GM10266 (cell line): ENCODE data around the gene CAPS.

ENCODE experiments used
- DNase-seq: peaks from one replicate; pipeline ENCODE4 v3.0.0; 2012; ENCODE audit errors: extremely low spot score
- TF ChIP-seq, protein P1 (sequence below): IDR thresholded peaks from 2 replicates; pipeline ENCODE4 v1.5.1; 2012; ENCODE audit warnings: mild to moderate bottlenecking, low read depth; ENCODE audit not compliant: control insufficient read depth, insufficient read depth; ENCODE audit errors: missing control alignments

CAPS gene

DNA sequence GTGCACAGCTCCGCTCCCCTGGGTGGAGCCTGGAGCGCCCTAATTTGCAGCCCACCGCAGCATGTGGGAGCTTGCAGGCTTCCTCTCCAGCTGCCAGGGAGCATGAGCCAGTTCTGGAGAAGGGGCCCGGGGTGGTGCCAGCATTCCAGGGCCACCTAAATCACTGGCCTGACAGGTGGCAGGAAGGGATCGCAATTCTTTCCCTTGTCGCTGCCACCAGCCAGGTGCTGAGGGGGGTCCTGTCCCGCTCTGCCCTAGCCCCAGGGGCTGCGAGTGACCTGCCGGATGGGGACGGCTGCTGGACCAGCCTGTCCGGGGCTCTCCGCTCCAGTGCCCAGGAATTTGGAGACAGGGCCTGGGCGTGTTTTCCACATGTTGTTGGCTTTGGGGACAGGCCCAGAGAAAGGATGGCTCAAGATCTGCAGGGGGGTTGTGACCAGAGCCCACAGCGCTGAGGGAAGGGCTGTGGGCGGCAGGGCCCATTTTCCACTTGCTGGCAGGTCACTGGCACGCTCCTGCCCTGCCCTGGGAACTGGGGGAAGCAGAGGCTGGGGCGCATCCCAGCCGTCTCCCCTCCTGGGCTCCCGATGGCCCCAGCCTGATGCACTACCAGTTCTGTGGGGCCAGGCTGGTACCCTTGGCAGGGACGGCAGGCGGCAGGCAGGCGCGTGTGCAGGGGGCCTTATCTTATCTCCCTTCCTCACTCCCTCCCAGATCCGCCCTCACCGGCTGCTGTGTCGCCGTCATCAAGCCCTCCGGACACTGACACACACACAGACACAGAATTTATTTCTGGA is 19.9 kb upstream of the CAPS start:
- no peak for DNase-seq
- TF ChIP-seq, protein P1, sequence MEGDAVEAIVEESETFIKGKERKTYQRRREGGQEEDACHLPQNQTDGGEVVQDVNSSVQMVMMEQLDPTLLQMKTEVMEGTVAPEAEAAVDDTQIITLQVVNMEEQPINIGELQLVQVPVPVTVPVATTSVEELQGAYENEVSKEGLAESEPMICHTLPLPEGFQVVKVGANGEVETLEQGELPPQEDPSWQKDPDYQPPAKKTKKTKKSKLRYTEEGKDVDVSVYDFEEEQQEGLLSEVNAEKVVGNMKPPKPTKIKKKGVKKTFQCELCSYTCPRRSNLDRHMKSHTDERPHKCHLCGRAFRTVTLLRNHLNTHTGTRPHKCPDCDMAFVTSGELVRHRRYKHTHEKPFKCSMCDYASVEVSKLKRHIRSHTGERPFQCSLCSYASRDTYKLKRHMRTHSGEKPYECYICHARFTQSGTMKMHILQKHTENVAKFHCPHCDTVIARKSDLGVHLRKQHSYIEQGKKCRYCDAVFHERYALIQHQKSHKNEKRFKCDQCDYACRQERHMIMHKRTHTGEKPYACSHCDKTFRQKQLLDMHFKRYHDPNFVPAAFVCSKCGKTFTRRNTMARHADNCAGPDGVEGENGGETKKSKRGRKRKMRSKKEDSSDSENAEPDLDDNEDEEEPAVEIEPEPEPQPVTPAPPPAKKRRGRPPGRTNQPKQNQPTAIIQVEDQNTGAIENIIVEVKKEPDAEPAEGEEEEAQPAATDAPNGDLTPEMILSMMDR, result no peak

DNA sequence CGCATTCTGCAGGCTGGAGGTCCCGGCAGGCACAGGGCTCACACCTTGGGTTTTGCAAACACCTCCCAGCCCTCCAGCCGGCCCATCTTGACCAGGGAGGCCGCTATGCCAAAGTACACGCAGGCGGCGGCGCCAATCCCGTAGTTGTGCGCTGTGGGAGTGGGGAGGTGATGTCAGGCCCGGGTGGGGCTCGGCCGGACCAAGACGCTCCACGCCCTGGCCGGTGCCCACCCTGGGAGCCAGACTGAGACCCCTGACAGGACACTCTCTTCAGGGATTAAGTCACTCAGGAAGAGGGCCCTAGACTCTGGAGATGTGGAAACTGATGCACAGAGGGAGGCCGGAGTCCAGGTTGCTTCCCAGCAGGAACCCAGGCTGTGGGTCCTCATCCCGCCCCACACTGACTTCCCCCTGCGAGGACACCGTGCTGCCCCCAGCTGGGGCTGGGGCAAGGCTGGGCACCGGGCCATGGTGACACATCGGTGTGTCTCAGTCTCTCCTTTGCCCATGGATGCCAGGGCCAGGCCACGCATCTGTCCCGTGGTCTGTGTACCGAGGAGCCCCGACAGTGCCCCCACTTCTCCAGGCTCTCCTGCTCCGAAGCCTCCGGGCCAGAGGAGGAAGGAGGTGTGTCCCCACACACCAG is 19.2 kb upstream of the CAPS start:
- TF ChIP-seq, protein P1, result no peak
- DNase-seq, result no peak

DNA sequence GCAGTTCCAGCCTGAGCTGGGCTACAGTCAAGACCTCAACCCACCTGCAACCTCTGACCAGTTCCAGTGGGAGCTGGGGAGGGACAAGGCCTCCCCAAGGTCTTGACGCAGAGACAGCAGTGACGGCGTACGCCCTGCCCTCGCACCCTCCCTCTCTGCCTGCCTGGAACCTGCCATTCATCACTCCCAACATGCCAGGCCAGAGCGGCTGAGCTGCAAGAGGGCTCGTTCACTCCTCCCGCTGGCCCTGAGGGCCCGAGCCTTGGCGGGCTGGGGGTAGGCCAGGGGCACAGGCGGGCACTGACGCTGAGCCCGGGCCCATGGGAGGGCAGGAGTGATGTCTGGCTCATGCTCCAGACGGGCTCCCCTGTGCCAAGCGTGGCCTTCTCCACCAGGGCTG is 18.6 kb upstream of the CAPS start:
- DNase-seq, result no peak
- TF ChIP-seq, protein P1, result no peak

DNA sequence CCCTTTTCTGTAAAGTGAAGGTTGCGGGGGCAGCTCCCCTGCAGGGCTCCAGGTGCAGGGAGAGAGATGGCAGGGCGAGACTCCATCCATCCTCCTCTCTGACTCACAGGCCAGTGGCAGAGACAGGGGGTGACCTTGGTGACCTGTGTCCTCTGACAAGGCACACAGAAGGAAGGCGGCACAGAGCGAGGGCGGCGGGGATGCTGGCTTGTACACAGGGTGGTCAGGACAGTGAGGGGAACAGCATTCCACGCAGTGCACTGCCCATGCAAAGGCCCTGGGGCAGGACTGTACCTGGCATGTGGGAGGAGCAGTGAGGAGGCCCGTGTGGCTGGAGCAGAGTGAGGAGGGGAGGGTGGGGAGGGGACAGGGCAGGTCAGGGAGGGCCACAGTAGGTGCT is 18.2 kb upstream of the CAPS start:
- TF ChIP-seq, protein P1, result no peak
- DNase-seq, result no peak

DNA sequence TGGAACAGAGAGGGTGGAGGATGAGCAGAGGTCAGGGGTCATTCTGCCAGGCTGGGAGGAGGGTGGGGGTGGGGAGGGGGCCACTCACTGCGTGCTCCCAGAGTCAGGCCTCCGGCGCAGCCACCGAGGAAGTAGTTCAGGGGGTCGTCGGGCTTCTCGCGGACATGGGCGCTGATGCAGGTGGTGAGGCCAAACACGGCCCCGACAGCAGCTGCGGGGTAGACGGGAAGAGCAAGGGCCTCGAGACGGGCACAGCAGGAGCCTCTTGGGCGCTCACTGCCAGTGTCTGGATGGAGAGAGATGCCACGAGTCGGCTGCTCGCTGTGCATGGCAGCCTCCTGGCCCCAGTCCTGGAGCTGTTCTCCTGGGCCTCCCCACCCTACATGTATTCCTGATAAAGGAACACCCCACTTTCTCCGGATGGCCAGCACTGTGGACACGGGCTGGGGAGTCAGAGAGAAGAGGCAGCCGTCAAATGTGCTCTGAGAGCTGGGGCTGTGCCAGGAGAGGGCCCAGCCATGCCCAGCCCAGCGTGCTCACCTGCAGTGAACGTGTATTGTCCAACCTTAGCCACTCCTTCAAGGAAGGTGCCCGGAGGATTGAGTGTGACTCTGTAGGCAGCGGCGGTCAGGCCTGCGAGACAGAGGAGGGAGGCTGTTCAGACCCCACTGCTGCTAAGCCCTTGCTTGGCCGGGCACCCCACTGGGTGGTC is 17.5 kb upstream of the CAPS start:
- no peak for DNase-seq
- TF ChIP-seq, protein P1, result no peak

DNA sequence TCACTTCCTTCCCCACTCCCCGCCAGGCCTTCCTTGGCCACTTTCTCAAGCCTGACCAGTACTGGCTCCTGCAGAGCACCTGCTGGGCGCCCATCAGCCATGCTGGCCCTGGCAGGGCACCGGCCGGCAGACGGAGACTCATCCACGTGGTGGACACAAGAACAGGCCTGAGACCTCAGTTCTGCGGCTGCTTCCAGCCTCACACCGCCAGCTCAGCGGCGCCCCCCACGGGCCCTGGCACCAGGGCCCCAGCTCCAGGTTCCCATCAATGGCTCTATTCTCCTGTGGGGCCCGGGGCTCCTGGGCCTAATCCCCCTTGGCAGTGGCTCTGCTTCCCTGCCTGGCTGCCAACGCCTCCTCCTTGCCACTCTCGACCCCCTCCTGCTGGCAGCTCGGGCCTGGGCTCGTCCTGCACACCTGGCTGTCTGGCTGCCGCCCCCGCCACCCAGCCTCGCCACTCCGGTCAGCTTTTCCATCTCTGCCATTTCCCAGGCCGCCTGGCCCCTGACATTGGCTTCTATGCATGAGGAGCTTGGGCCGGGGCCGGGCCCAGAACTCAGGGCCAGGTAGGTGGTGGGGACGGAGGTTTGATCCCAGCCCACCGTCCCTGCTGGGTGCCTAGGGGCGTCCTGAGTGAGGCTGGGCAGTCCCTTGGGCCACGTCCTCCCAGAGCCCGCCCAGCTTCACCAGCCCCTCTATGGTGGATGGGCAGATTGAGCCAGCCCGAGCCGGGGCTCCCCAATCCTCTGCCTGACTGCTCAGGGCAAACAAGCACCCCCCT is 16.7 kb upstream of the CAPS start:
- DNase-seq, result no peak
- TF ChIP-seq, protein P1, result no peak
